IPS-NIHi7 (cell line): ENCODE measurements around the gene RASGRF2.

Experiments used
- DNase-seq: peaks from one replicate; pipeline ENCODE4 v3.0.0; 2012; ENCODE audit warnings: mixed read lengths; ENCODE audit errors: extremely low spot score

RASGRF2 gene

GRCh38 chr5:81169924-81170323, 209.8 kb downstream of the RASGRF2 start:
- no peak for DNase-seq

DNA sequence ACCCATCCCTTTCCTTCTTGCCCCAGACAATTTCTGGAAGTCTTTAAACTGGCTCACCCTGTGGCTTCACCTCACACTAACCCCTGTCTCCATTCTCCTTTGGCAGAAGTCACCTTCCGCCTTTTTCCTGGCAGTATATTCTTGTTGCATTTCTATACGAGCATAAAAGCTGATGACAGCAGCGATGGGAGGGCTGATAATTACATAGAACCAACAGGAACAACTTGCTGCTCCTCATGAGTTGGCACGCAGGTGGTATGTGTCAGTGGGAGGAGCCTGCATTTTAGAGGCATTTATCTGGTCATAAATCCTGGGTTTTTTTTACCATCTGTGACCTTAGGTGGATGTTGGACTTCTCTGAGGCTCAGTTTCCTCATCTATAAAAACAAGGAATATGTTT, 211.6 kb downstream of the RASGRF2 start:
- DNase-seq, result no peak

- DNase-seq, result no peak
These were observed 212.5 kb downstream of the RASGRF2 start for GRCh38 chr5:81172710-81173109.

DNA sequence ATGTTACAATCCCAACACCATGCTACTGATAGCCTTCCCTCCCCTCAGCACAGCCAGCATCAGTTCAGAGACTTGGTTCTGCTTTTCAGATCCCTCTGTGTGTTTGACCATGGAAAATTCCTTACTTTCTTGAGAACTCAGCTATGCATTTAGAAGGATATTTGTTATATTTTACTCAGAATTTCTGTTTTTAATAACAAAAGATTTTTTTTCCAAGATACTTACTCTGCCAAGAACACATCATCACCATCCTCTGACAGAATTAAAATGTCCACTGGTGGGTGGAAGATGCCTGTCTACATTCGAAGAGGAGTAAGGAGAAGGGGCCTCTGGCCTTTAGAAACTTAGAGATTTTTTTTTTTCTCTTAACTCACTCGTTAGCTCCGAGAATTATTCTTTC, 216.9 kb downstream of the RASGRF2 start:
- DNase-seq, result no peak

- DNase-seq, result no peak
These were observed 219.8 kb downstream of the RASGRF2 start for GRCh38 chr5:81179959-81180358.

GRCh38 chr5:81180780-81181460, 220.8 kb downstream of the RASGRF2 start:
- DNase-seq, result no peak

GRCh38 chr5:81181576-81182316, 221.6 kb downstream of the RASGRF2 start:
- DNase-seq, result no peak

DNA sequence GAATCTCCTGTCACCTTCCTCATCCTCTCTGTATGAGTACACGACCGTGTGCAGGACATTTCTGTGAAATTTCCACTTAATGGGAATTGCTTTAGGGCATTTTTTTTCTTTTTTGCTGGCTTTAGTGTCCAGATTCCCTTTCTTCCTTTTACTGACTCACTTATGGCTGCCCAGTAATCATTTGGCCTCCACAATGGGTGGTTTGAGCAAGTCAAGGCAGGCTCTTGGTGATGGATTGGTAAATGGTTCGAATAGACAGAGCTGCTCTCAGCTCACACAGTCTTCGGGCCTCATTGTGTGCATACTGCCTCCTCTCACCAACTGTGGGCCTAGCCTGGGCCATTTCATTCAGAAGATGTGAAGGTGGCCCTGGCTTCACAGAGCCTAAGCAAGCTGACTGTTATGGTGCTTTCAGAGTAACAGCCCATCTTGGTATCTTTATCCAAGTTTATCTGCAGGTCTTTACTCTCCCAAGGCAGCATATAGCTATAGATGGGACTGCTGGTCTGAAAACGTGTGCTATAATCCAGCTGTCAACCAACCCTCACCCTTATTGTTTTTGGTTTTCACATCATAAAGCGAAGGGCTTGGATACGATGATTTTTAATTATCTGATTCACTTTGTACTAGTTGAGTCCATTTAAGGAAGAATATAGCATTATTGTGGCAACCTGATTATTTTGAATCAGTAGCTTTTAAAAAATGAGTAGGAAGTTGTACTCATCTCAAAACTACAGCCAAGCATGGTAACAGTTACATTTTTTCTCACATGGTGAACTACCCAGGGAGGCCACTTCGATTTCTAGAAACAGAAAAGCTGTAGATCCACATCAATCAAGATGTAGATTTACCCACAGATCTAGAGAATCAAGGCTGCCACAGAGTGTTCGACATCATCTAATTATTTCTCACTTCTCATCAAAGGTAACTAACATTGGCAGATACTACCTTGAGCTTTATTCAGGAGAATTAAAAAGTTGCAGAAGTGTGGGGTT, 222.5 kb downstream of the RASGRF2 start:
- DNase-seq, result no peak

- no peak for DNase-seq
These were observed 223.9 kb downstream of the RASGRF2 start for GRCh38 chr5:81183811-81184748.

DNA sequence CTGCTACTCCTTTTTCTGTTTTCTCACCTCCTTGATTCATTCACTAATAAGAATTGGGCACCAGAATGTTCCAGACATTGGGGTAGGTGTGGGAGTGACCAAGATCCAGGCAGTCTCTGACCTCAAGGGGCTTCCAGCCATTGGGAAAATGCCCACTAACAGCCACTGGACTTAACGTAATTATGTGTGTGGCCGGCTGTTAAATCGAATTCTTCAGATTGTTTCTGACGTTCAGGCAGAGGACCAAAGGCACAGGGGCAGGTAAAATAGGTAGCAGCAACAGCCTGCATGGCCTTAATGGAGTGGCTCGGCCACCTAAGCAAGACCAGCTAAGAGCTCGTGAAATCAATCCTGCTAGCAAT, 224.6 kb downstream of the RASGRF2 start:
- no peak for DNase-seq

DNA sequence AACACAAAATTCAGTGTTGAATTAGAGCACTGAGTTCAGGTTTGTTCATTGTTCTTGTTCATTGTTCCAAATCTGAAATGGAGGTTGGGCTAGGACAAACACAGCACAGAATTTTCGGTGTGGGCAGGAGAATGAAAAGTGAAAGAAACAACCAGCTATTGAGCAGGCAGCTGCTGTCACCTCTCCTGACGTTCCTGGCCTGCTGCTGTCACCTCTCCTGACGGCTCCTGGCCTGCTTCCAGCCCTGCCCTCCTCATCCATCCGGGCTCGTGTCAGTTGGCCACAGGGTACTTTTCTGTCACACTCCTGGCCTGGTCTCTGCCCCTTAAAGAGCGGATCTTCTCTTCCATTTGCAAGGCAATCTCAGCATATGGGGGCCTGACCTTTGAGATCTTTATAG, 227.7 kb downstream of the RASGRF2 start:
- no peak for DNase-seq

GRCh38 chr5:81188962-81189361, 228.8 kb downstream of the RASGRF2 start:
- DNase-seq, result no peak

GRCh38 chr5:81189875-81190498, 229.8 kb downstream of the RASGRF2 start:
- no peak for DNase-seq

DNA sequence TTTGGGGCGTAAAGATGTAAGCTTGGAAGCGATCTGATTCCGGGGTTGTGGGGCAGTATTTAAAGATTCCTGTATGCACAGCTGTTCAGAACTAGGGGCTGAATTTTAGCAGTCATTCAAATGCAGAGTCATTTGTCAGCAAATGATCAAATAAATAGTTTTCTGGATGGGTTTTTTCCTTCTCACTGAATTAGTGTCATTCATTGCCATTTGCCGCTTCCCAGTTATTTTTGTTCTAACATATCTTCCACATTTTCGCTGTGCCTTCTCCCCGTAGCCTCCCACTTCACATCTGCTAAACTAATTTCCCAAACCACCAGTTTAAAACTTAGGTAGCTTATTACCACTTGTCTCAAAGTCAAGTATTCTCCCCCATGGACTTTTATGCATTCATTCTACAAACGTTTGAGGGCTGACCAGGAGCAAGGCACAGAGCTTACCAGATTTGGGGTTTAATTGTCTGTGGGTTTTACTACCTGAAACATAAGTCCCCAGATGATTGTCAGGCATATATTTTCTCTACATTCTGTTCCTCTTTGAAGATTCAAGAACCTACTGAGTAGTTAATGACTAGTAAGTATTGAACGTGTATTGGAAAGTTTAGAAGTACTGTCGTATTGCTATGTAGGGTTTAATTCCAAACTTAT, 231.7 kb downstream of the RASGRF2 start:
- DNase-seq, result no peak

DNA sequence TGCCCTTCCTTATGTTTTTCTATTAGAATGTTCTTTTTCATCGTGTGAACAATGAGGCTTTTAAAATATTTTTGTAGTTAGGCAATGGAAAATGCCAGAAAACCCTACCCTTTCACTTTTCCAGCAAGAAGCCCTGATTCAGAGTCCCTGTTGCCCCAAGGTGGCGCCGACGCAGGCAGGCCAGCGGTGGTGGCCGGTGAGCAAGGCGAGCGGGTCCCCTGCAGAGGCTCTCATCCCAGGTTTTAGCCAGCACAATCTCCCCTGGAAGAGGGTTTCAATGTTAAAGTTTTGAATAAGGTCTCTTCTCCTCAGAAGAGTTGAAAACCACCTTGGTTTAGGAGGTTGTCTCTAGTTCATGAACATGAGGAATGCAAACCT, 232.2 kb downstream of the RASGRF2 start:
- DNase-seq, result peak; percentile 48

- peak; percentile 95 for DNase-seq
These were observed 234.6 kb downstream of the RASGRF2 start for GRCh38 chr5:81194633-81195334.

DNA sequence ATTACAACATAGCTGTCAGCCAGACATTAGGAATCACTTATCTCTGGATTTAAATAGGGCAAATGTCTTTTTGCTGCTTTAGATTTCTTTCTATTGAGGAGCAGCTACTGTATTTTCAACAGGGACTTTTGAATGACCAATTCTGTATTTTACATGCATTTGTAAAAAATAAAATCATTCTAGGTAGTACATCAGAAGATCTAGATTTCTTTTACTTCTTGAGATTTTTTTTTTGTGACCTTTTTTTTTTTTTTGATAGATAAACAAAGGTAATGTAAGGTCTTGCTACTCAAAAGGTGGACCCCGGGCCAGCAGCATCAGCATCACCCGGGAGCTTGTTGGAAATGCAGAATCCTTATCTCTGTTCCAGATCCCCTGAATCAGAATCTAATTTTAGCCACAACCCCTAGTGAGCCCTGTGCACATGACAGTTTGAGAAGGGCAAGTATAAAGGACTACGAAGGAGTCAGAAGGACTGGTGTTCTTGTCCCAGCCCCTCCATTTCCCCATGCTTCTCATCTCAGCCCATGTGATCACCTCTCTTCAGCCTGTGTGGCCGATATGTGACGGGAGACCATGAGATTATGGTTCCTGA, 235.3 kb downstream of the RASGRF2 start:
- DNase-seq, result no peak

DNA sequence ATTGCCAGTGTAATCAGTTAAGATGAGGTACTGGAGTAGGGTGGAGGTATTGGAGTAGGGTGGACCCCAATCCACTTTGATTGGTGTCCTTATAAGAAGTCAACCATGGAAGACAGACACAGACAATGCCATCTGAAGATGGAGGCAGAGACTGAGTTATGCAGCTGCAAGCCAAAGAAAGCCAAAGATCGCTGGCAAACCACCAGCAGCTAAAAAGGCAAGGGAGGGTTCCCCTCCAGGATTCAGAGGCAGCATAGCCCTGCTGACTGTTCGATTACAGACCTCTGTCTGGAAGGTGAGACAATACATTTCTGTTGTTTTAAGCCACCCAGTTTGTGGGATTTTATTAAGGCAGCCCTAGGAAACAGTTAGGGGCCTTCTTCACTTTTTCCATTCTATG, 242.5 kb downstream of the RASGRF2 start:
- DNase-seq, result no peak

- no peak for DNase-seq
These were observed 243.6 kb downstream of the RASGRF2 start for GRCh38 chr5:81203729-81204128.
